Retina (tissue), 1 donor: ENCODE measurements around the gene SRPK2.
"Not testable (repeated sequence)": the region's sequence is repeated elsewhere in the genome, so short reads cannot be mapped to it uniquely, and the experiment has no call there.

Experiments
- DNase-seq: peaks from one replicate; pipeline ENCODE4 v3.0.0-alpha.2; 2016

SRPK2 gene

DNA sequence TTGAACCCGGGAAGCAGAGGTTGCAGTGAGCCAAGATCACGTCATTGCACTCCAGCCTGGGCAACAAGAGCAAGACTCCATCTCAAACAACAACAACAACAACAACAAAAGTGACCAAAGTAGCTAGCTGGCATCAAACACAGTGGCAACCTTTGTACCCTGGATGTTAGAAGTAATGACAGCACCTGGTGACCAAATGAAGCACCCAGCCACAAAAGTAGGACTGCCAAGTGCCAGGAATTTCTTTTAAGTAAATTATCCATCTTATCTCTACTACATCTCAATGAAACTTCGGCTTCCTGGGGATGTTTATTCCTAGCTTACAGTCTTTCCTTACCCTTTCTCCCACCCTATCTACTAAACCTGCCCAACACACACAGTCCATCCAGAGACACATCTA is 18.8 kb downstream of the SRPK2 start:
- DNase-seq = no peak

DNA sequence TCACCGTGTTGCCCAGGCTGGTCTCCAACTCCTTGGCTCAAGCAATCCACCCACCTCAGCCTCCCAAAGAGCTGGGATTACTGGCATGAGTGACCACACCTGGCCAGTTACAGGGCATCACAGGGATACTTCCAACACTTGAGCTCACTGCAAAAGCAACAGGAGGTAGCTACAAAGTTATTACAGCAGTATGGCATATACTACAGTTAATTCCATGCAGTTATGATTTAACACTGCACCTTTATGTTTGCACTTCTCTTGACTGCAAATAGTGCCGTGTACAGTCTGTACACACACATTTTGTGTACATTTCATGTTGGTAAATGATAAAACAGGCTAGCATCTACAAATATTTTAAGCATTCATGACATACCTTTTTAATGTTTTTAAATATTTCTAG is 21.3 kb downstream of the SRPK2 start:
- no peak for DNase-seq

DNA sequence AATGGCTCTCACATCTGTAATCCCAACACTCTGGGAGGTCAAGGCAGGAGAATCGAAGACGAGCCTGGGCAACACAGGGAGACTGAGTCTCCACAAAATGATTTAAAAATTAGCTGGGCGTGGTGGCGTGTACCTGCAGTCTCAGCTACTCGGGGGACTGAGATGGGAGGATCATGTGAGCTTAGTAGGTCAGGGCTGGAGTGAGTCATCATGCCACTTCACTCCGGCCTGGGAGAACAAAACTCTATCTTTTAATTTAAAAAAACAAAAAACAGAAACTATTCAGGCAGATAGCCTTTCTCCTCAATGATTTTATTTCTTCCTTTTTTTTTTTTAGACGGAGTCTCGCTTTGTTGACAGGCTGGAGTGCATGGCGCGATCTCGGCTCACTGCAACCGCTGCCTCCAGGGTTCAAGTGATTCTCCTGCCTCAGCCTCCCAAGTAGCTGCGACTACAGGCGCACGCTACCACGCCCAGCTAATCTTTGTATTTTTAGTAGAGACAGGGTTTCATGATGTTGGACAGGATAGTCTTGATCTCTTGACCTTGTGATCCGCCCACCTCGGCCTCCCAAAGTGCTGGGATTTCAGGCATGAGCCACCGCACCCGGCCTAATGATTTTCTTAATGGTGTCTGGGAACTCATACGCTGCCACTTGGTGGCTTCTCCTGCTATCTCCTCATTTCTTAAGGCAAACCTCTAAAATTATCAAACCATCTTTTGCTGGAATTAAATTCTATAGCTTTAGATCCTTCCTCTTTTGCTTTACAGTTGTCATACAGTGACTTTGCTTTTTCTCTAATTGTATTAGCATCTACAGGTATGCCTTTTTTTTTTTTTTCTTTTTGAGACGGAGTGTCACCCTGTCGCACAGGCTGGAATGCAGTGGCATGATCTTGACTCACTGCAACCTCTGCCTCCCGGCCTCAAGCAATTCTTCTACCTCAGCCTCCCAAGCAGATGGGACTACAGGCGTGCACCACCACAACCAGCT is 22.9 kb downstream of the SRPK2 start:
- DNase-seq = no peak

DNA sequence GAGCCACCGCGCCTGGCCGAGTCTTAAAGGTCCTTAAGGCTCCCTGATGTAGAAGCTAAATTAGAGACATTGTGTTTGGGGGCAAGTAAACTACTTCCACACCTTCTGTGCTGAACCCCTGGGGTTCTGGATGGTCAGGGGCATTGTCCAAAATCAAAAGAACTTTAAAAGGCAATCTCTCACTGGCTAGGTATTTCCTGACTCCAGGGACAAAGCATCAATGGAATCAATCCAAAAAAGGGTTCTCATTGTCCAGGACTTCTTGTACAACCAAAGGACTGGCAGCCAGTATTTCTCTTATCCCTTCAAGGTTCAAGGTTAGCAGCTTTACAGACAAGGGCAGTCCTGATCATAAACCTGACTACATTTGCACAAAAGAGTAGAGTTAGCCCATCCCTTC is 24.0 kb downstream of the SRPK2 start:
- no peak for DNase-seq

DNA sequence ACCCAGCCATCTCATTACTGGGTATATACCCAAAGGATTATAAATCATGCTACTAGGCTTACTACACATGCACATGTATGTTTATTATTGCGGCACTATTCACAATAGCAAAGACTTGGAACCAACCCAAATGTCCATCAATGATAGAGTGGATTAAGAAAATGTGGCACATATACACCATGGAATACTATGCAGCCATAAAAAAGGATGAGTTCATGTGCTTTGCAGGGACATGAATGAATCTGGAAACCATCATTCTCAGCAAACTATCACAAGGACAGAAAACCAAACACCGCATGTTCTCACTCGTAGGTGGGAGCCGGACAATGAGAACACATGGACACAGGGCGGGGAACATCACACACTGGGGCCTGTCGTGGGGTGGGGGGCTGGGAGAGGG is 25.1 kb downstream of the SRPK2 start:
- not testable (repeated sequence) for DNase-seq

DNA sequence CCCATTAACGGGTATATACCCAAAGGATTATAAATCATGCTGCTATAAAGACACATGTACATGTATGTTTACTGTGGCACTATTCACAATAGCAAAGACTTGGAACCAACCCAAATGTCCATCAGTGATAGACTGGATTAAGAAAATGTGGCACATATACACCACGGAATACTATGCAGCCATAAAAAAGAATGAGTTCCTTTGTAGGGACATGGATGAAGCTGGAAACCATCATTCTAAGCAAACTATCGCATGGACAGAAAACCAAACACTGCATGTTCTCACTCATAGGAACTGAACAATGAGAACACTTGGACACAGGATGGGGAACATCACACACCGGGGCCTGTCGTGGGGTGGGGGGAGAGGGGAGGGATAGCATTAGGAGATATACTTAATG is 26.0 kb downstream of the SRPK2 start:
- not testable (repeated sequence) for DNase-seq

DNA sequence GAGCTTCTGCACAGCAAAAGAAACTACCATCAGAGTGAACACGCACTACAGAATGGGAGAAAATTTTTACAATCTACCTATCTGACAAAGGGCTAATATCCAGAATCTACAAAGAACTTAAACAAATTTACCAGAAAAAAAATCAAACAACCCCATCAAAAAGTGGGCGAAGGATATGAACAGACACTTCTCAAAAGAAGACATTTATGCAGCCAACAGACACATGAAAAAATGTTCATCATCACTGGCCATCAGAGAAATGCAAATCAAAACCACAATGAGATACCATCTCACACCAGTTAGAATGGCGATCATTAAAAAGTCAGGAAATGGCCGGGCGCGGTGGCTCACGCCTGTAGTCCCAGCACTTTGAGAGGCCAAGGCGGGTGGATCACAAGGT is 26.7 kb downstream of the SRPK2 start:
- not testable (repeated sequence) for DNase-seq

DNA sequence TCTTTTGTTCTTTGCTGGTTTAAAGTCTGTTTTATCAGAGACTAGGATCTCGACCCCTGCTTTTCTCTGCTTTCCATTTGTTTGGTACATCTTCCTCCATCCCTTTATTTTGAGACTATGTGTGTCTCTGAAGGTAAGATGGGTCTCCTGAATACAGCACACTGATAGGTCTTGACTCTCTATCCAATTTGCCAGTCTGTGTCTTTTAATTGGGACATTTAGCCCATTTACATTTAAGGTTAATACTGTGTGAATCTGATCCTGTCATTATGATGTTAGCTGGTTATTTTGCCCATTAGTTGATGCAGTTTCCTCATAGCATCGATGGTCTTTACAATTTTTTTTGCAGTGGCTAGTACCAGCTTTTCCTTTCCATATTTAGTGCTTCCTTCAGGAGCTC is 28.6 kb downstream of the SRPK2 start:
- not testable (repeated sequence) for DNase-seq

DNA sequence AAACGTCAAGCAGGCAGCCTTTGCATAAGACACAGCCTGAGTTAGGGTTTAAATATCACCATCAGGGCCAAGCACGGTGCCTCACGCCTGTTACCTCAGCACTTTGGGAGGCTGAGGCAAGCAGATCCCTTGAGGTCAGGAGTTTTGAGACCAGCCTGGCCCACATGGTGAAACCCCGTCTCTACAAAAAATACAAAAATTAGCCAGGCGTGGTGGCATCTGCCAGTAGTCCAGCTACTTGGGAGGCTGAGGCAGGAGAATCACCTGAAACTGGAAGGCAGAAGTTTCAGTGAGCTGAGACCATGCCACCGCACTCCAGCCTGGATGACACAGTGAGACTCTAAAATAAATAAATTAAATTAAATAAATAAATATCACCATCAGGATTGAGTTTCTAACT is 33.0 kb downstream of the SRPK2 start:
- no peak for DNase-seq

DNA sequence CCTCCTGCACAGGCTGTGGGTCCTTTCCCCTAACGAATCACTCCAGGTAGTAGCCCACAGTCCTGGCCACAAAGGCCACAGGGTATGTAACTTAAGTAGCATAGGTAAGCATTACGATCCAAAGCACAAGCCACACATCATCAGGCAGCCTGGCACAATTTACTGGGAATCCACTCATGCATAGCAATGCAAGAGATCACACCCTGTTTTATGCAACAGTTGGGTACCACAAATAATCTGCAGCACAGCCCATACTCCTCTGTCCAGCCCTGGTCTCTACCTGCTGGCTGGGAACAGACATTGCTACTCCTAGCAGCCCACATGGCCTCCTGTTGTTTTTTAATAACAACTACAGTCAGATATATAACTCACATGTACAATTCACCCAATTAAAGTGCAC is 34.3 kb downstream of the SRPK2 start:
- no peak for DNase-seq

DNA sequence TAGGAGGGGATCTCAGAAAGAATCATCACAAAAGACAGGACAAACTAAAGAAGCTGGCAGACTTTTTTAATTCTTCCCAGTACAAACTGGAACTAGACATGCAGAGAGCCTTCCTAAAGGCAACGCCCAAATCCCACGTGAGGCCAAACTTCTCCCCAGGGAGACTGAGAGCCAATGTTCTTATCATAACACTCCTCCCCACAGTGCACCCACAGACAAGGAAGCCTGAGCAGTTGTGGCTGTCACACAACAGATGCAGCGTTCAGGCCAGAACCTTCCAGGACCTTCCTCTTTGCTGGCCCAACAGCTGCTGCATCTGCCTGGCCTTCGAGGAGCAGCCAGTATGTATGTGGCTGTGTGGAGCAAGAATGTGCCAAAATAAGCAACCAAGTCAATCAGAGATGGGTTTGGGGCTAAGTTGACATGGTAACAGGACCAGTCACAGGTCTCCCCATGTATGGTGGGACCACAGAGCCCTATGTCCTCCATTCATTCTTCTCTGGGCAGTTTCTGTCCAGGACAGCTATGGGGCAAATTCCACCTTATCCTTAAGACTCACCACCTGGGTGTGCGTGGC is 34.9 kb downstream of the SRPK2 start:
- DNase-seq = no peak

DNA sequence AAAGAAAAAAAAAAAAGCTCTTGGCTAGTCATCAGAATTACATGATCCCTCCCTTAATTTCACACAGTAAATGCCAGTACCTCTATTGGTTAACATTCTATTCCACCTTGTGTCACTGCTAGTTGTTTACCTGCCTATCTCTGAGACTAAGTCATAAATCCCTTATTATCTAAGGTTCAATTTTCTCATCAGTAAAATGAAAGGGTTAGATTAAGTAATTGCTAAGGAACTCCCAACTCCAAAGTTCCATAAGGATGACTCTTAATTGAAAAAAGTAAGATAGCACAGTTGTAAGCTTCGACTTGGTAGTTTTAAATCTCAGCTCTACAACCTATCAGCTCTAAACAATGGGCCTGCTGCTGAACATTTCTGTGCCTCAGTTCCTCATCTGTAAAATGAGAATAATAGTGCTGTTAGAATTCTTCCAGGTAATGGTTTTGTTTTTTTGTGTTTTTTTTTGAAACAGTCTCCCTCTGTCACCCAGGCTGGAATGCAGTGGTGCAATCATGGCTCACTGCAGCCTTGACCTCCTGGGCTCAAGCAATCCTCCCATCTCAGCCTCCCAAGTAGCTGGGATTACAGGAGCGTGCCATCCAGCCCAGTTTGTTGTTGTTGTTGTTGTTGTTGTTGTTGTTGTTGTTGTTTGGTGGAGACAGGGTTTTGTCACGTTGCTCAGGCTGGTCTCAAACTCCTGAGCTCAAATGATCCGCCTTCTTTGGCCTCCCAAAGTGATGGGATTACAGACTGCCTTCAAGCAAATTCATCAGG is 35.6 kb downstream of the SRPK2 start:
- DNase-seq = no peak

DNA sequence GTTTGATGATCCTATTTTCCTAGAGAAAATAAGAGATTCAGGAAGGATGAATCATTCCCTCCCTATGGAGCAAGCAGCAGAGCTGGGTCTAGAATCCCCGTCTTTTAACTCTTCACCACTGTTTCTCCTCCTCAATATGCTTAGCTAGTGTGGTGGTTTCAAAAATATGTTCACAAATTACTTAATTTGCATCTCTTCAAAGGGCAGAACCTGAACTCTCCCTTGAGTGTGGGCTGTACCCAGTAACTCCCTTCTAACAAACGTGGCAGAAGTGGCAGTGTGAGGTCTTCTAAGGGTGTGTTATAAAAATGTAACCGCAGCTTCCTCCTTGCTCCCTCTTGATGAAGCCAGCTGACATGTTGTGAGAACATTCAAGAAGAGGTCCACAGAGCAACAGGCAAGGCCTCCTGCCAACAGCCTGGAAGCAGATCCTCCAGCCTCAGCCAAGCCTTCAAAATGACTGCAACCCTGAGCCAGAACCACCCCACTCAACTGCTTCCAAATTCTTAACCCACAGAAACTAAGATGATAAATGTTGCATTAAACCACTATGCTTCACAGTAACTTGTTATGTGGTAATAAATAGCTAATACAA is 36.6 kb downstream of the SRPK2 start:
- no peak for DNase-seq

DNA sequence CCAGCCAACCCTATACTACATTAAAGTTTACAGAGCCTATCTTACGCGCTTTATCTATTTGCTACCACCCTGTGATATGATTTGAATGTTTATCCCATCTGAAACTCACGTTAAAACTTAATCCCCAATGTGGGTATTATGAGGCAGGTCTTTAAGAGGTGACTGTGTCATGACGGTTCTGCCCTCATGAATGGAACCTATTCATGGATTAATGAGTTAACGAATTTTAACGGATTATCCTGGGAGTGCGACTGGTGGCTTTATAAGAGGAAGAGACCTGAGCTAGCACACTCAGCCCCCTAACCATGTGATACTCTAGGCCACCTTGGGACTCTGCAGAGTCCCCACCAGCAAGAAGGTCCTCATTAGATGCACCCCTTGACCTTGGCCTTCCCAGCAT is 37.8 kb downstream of the SRPK2 start:
- DNase-seq = no peak

DNA sequence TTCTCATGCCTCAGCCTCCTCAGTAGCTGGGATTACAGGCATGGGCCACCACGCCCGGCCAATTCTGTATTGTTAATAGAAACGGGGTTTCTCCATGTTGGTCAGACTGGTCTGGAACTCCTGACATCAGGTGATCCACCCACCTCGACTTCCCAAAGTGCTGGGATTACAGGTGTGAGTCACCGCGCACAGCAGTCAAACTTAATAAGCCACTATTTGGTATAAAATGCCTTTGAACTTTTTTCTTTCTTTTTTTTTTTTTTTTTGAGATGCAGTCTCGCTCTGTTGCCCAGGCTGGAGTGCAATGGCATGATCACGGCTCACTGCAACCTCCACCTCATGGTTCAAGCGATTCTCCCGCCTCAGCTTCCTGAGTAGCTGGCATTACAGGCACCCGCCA is 40.5 kb downstream of the SRPK2 start:
- not testable (repeated sequence) for DNase-seq

DNA sequence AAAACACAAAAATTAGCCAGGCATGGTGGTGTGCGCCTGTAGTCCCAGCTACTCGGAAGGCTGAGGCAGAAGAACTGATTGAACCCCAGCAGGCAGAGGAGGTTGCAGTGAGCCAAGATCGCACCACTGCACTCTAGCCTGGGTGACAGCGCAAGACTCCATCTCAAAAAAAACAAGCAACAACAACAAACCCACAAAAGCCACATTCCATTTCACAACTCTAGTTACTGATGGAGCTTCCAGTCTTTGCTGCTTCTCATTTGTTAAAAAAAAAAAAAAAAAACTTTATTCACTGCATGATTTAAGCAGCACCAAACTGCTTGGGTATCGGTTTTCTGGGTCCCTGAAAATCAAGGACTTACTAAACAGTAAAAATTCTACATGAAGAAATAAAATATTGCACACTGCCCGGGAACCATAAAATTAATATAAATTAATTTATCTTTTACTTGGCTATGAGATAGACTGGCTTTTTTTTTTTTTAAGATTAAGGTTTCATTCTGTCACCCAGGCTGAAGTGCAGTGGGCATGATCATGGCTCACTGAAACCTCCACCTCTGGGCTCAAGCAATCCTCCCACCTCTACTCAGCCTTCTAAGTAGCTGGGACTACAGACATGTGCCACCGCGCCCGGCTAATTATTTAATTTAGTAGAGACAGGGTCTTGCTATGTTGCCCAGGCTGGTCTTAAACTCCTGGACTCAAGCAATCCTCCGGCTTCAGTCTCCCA is 42.0 kb downstream of the SRPK2 start:
- DNase-seq = no peak

DNA sequence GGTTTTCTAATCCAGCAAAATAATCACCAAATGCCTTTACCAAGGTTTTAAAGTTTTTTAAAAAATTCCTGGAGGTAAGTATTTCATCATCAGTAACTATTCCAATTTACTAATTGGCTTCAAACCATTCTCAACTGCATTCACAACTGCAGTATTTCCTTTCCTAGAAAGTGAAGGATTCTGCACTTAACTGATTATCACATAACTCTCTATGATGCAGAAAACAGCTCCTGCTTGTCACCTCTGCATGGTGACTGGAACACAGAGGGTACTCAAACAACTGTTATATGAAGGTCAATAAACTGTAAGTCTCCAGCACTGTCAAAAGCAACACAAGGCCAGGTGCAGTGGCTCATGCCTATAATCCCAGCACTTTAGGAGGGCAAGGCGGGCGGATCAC is 42.6 kb downstream of the SRPK2 start:
- no peak for DNase-seq

DNA sequence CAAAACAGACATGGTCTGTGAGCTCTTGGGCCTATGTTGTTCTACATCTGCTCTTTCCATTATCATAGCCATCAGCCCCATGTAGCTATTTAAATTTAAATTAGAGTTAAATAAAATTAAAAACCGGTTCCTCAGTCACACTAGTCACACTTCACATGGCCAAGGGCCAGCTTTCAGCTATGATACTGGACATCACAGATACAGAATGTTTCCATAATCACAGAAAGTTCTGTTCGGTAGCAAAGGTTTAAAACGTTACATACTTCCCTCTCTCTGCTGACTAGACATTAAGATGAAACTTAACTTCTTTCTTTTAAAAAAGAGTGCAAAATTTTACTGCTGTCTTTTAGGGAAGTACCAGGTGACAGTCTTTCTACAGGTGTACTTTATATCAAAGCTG is 43.0 kb downstream of the SRPK2 start:
- no peak for DNase-seq

DNA sequence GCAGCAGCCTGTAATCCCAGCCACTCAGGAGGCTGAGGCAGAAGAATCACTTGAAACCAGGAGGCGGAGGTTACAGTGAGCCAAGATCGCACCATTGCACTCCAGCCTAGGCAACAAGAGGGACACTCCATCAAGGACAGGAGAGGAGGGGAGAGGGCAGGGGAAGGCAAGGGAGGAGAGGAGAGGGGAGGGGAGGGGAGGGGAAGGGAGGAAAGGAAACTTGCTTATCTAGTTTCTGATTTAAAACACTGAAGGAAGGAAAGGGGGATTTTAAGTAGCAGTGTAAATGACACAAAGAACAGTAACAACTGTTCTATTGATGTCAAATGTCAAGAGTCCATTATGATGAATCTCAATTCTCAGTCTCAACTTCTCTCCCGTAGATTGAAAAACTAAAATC is 43.7 kb downstream of the SRPK2 start:
- DNase-seq = no peak

DNA sequence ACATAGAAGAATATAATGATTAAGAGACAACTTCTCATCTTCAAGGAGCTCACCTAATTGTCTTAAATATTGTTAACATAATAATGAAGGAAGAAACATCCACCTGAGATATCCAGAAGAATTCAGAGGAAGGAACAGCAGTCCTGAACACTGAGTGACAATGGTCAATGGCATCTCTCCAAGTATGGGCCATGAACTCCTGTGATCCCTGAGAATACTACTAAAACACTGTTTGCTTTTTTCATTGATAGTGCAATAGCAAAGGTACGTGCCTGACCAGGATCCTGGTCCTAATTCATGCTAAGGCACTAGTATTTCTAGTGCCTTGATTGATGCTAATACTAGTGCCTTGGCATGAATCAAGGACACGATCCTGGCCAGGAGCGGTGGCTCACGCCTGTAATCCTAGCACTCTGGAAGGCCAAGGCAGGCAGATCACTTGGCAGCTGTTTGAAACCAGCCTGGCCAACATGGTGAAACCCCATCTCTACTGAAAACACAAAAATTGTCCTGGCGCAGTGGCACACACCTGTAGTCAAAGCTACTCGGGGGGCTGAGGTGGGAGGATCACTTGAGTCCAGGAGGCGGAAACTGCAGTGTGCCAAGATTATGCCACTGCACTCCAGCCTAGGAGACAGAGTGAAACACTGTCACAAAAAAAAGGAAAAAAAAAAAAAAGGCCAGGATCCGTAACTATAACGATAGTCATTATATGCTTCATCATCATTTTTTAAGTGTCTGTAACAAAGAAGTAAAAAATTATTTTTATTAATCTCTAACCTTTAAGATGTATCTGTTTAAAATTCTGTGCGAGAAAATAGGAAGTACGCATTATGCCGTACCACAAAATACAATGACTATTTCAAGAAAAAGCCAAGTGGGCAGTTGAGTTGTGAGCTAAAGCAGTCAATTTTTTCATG is 49.1 kb downstream of the SRPK2 start:
- DNase-seq = no peak

DNA sequence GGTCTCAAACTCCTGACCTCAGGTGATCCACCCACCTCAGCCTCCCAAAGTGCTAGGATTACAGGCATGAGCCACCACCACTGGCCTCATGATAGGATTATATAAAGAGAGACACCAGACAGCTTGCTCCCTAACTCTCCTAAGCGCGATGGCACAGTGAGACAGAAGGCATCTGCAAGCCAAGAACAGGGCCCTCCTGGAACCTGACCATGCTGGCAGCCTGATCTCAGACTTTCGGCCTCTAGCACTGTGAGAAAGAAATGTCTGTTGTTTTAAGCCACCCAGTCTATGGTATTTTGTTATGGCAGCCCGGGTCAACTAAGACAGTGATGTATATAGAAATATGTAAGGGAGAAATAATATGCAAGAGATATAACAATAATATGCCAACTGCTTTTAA is 51.2 kb downstream of the SRPK2 start:
- DNase-seq = no peak
